Stimulated activated effector memory CD8-positive, alpha-beta T cell treated with anti-CD3 and anti-CD28 coated beads, Interleukin-12 subunit alpha, Interleukin-12 subunit beta, amount 100 ng/mL, for 72 hours (primary cell): ENCODE results near the gene SSTR5.

Experiments used
- ATAC-seq: fragments of 150-1000 bp; cut with Tn5 transposase; 2 replicates; pipeline ENCODE4 v1.10.0; 2021
- DNase-seq, 2 donors: peaks; one replicate each; pipeline ENCODE4 v3.0.0; 2021 to 2022; ENCODE audit warnings: low spot score in 2 of 2
- H3K27ac Mint-ChIP-seq: one replicate; pipeline ENCODE4 v1.8.0; 2022; ENCODE audit warnings: mild to moderate bottlenecking, mixed read lengths
- H3K36me3 Mint-ChIP-seq: one replicate; pipeline ENCODE4 v1.8.0; 2022; ENCODE audit warnings: mild to moderate bottlenecking, mixed read lengths
- H3K4me1 Mint-ChIP-seq: one replicate; pipeline ENCODE4 v1.8.0; 2022; ENCODE audit warnings: mixed read lengths
- H3K4me3 Mint-ChIP-seq: one replicate; pipeline ENCODE4 v1.8.0; 2022; ENCODE audit warnings: mild to moderate bottlenecking, mixed read lengths
- H3K9me3 Mint-ChIP-seq: one replicate; pipeline ENCODE4 v1.8.0; 2022; ENCODE audit warnings: mixed read lengths

The SSTR5 gene

GRCh38 chr16:1121601-1122397 is 49.3 kb downstream of the SSTR5 start:
- DNase-seq (no peak), ATAC-seq (no peak)
- Mint-ChIP-seq H3K9me3 (no peaks in the 10 kb centered on the region), H3K4me3 (no peak overlapping the region), H3K4me1 (no peaks in the 10 kb centered on the region), H3K36me3 (no peaks in the 10 kb centered on the region), H3K27ac (no peak overlapping the region)

DNA sequence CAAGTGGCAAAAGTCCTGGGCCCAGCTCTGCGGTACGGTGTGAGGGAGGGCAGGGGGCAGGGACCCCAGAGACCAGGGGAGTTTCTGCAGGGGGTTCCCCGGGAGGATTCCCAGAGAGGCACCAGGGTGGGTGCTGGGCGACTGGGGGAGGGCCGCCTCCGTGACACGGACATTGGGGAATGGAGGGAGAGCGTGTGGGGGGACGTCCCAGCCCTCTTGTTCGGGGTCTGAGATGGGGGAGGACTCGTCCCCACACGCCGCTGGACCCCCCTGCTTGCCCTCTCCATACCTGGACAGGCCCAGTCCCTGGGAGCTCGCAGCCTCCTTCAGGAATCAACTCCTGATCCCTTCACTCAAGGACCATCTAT is 49.8 kb downstream of the SSTR5 start:
- Mint-ChIP-seq H3K9me3 (no peaks in the 10 kb centered on the region), H3K27ac (no peak overlapping the region), H3K36me3 (no peaks in the 10 kb centered on the region), H3K4me3 (no peak overlapping the region), H3K4me1 (no peaks in the 10 kb centered on the region)
- DNase-seq (no peak), ATAC-seq (no peak)

GRCh38 chr16:1123525-1124230 is 51.1 kb downstream of the SSTR5 start:
- no peak for DNase-seq
- H3K4me1 Mint-ChIP-seq, result no peaks in the 10 kb centered on the region
- H3K9me3 Mint-ChIP-seq, result no peaks in the 10 kb centered on the region
- no peak for ATAC-seq
- H3K27ac Mint-ChIP-seq, result no peak overlapping the region
- no peaks in the 10 kb centered on the region for H3K36me3 Mint-ChIP-seq
- no peak overlapping the region for H3K4me3 Mint-ChIP-seq

GRCh38 chr16:1124291-1124690 is 51.7 kb downstream of the SSTR5 start:
- Mint-ChIP-seq H3K4me3 (no peak overlapping the region), H3K4me1 (no peaks in the 10 kb centered on the region), H3K9me3 (no peaks in the 10 kb centered on the region), H3K36me3 (no peaks in the 10 kb centered on the region), H3K27ac (no peak overlapping the region)
- ATAC-seq (no peak), DNase-seq (no peak)

DNA sequence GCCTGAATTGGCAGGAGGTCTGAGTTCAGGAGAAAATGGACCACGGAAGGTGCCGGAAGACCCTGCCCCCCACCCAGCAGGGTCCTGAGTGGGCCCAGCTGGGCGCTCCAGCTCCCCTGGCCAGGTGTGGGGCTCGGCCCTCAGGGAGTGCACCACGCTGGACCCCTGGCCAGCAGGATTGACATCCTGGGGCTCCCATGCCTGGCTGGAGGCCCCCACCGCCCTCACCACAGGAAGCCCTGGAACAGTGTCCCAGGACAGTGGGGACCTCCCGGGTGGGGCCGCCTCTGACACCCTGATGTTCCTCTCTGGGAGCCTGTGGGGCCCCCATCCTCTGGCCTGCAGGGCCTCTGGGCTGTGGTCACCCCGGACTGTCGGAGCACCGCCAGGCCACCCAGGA is 52.2 kb downstream of the SSTR5 start:
- no peaks in the 10 kb centered on the region for H3K4me1 Mint-ChIP-seq

DNA sequence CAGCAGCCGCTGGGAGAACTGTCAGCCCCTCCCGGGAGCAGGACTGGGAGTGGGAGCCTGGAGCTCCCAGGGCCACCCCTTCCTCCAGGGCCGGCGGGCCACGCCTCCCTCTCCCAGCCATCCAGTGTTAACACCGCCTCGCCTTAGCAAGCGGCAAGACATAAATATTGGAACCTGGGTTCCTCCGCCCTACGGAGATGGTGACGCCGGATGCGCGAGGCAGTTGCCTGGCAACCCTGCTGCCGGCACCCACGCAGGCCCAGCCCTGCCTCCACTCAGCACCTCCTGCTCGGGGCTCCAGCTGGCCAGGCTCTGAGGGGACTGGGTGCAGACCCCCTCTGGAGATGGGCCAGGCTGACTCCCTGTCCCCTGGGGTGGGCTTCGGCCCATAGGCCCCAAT is 52.9 kb downstream of the SSTR5 start:
- Mint-ChIP-seq H3K36me3 (no peaks in the 10 kb centered on the region), H3K4me3 (no peak overlapping the region), H3K27ac (no peak overlapping the region), H3K4me1 (no peaks in the 10 kb centered on the region), H3K9me3 (no peaks in the 10 kb centered on the region)
- DNase-seq (no peak), ATAC-seq (no peak)

More for the DNA sequence above, 52.2 kb downstream of the SSTR5 start:
- Mint-ChIP-seq H3K4me3 (no peak overlapping the region), H3K9me3 (no peaks in the 10 kb centered on the region), H3K36me3 (no peaks in the 10 kb centered on the region), H3K27ac (no peak overlapping the region)
- DNase-seq (no peak), ATAC-seq (no peak)

GRCh38 chr16:1126044-1126443 is 53.5 kb downstream of the SSTR5 start:
- no peaks in the 10 kb centered on the region for H3K36me3 Mint-ChIP-seq
- no peak overlapping the region for H3K27ac Mint-ChIP-seq
- H3K9me3 Mint-ChIP-seq, result no peaks in the 10 kb centered on the region
- DNase-seq (no peak), ATAC-seq (no peak)
- no peak overlapping the region for H3K4me3 Mint-ChIP-seq
- H3K4me1 Mint-ChIP-seq, result no peaks in the 10 kb centered on the region

GRCh38 chr16:1126586-1126985 is 54.0 kb downstream of the SSTR5 start:
- no peak overlapping the region for H3K27ac Mint-ChIP-seq
- ATAC-seq, result no peak
- DNase-seq, result no peak
- no peaks in the 10 kb centered on the region for H3K4me1 Mint-ChIP-seq
- H3K4me3 Mint-ChIP-seq, result no peak overlapping the region
- no peaks in the 10 kb centered on the region for H3K36me3 Mint-ChIP-seq
- H3K9me3 Mint-ChIP-seq, result no peaks in the 10 kb centered on the region

GRCh38 chr16:1127101-1127500 is 54.6 kb downstream of the SSTR5 start:
- Mint-ChIP-seq H3K4me3 (no peak overlapping the region), H3K4me1 (no peaks in the 10 kb centered on the region), H3K9me3 (no peaks in the 10 kb centered on the region), H3K27ac (no peak overlapping the region), H3K36me3 (no peaks in the 10 kb centered on the region)
- no peak for DNase-seq
- ATAC-seq, result no peak

DNA sequence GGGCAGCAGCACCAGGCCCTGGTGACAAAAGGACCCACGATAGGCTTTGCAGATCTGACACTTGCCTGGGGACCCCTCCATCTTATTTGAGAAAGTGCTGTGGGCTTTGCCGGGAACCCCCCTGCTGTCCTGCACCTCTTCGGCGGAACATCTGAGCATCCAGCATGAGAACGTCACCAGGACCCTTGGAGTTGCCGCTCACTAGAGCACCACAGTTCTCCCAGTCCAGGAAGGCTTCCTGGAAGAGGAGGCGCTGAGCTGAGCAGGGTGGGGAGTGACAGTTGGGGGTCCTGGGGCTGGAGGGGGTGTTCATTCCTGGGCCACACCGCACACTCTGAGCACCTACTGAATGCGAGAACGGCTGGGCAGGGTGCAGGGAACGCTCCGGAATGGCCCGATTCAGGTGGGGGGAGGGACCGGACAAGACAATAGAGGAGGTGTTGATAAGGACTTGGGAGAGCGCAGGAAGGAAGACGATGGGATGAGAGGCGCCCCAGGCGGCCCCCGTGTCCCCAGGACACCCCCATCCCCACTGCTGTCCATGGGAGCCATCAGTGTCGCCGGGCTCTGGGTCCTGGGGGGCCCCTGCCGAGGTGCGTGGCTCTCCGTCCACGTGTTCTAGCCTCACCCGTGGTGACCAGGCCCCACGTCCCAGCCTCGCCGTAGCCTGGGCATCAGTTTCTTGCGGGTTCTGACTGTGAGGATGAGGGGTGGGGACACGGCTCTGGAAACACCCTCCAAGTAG is 55.6 kb downstream of the SSTR5 start:
- ATAC-seq, result no peak
- no peak overlapping the region for H3K4me3 Mint-ChIP-seq
- no peaks in the 10 kb centered on the region for H3K4me1 Mint-ChIP-seq
- H3K27ac Mint-ChIP-seq, result no peak overlapping the region
- no peaks in the 10 kb centered on the region for H3K36me3 Mint-ChIP-seq
- no peaks in the 10 kb centered on the region for H3K9me3 Mint-ChIP-seq
- no peak for DNase-seq

GRCh38 chr16:1129106-1129960 is 56.8 kb downstream of the SSTR5 start:
- no peaks in the 10 kb centered on the region for H3K4me1 Mint-ChIP-seq
- H3K4me3 Mint-ChIP-seq, result no peak overlapping the region
- H3K36me3 Mint-ChIP-seq, result no peaks in the 10 kb centered on the region
- H3K9me3 Mint-ChIP-seq, result no peaks in the 10 kb centered on the region
- no peak overlapping the region for H3K27ac Mint-ChIP-seq
- DNase-seq, result no peak
- no peak for ATAC-seq

DNA sequence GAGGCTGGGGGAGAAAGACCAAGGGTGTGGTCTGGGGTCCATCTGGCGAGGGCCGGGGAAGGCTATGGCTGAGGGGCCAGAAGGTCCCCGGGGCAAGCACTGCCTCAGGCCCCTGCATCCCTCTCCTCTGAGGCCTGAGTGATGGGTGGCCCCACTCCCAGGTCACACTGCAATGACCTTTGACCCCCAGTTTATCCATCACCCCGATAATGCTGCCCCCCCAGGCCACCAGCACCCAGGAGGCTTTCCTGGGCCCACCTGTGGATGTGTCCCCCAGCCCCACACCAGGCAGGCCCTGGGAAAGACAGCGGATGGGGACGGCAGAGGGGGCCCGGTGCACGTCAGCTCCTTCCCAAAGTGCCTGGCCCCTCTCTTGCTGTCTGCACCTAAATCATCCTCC is 57.8 kb downstream of the SSTR5 start:
- no peak overlapping the region for H3K27ac Mint-ChIP-seq
- DNase-seq (no peak), ATAC-seq (no peak)
- no peak overlapping the region for H3K4me3 Mint-ChIP-seq
- H3K9me3 Mint-ChIP-seq, result no peaks in the 10 kb centered on the region
- no peaks in the 10 kb centered on the region for H3K4me1 Mint-ChIP-seq
- H3K36me3 Mint-ChIP-seq, result no peaks in the 10 kb centered on the region
